ENCODE measurements around the gene EMP2. TPM values are rescaled to one million over a fixed set of nuclear protein-coding genes. Genes with fewer than 3 reads are reported as not detected.
"Not testable (repeated sequence)": the region's sequence is repeated elsewhere in the genome, so short reads cannot be mapped to it uniquely, and the experiment has no call there.

Gene EMP2
- total RNA-seq, 1 donor from 2014 or later, result 8.6 TPM

- Mint-ChIP-seq H3K4me3 (ENCODE audit: unreplicated experiment) (no peak overlapping the region), H3K27me3 (ENCODE audit: unreplicated experiment) (peaks cover 5% of the 10 kb centered on the region), H3K4me1 (ENCODE audit: unreplicated experiment) (no peaks in the 10 kb centered on the region), H3K9me3 (ENCODE audit: unreplicated experiment) (no peaks in the 10 kb centered on the region), H3K36me3 (ENCODE audit: low read depth, unreplicated experiment) (peaks cover 6% of the 10 kb centered on the region), H3K27ac (ENCODE audit: unreplicated experiment) (no peak overlapping the region)
- TF ChIP-seq CTCF (IDR thresholded peaks at IDR 0.05; ENCODE audit: unreplicated experiment), result no peak
- no peak for DNase-seq (ENCODE audit: low spot score)
These were observed 42.5 kb downstream of the EMP2 start for GRCh38 chr16:10537946-10538345.

- Mint-ChIP-seq H3K4me1 (ENCODE audit: unreplicated experiment) (no peaks in the 10 kb centered on the region), H3K9me3 (ENCODE audit: unreplicated experiment) (no peaks in the 10 kb centered on the region), H3K27ac (ENCODE audit: unreplicated experiment) (no peak overlapping the region), H3K36me3 (ENCODE audit: low read depth, unreplicated experiment) (peaks cover 6% of the 10 kb centered on the region), H3K4me3 (ENCODE audit: unreplicated experiment) (no peak overlapping the region), H3K27me3 (ENCODE audit: unreplicated experiment) (peaks cover 4% of the 10 kb centered on the region)
- DNase-seq (ENCODE audit: low spot score), result no peak
- no peak for TF ChIP-seq CTCF (IDR thresholded peaks at IDR 0.05; ENCODE audit: unreplicated experiment)
These were observed 43.5 kb downstream of the EMP2 start for GRCh38 chr16:10536814-10537389.

GRCh38 chr16:10536328-10536727 is 44.1 kb downstream of the EMP2 start:
- not testable (repeated sequence) for H3K4me3 Mint-ChIP-seq (ENCODE audit: unreplicated experiment); DNase-seq (ENCODE audit: low spot score); H3K27ac Mint-ChIP-seq (ENCODE audit: unreplicated experiment); H3K36me3 Mint-ChIP-seq (ENCODE audit: low read depth, unreplicated experiment); H3K27me3 Mint-ChIP-seq (ENCODE audit: unreplicated experiment); H3K4me1 Mint-ChIP-seq (ENCODE audit: unreplicated experiment); H3K9me3 Mint-ChIP-seq (ENCODE audit: unreplicated experiment)

GRCh38 chr16:10535461-10535860 is 44.9 kb downstream of the EMP2 start:
- H3K27me3 Mint-ChIP-seq (ENCODE audit: unreplicated experiment), result peaks cover 4% of the 10 kb centered on the region
- no peaks in the 10 kb centered on the region for H3K4me1 Mint-ChIP-seq (ENCODE audit: unreplicated experiment)
- peaks cover 6% of the 10 kb centered on the region for H3K36me3 Mint-ChIP-seq (ENCODE audit: low read depth, unreplicated experiment)
- no peaks in the 10 kb centered on the region for H3K9me3 Mint-ChIP-seq (ENCODE audit: unreplicated experiment)
- H3K27ac Mint-ChIP-seq (ENCODE audit: unreplicated experiment), result no peak overlapping the region
- no peak for DNase-seq (ENCODE audit: low spot score)
- H3K4me3 Mint-ChIP-seq (ENCODE audit: unreplicated experiment), result no peak overlapping the region
- no peak for TF ChIP-seq CTCF (IDR thresholded peaks at IDR 0.05; ENCODE audit: unreplicated experiment)

- Mint-ChIP-seq H3K27ac (ENCODE audit: unreplicated experiment) (no peak overlapping the region), H3K9me3 (ENCODE audit: unreplicated experiment) (no peaks in the 10 kb centered on the region), H3K36me3 (ENCODE audit: low read depth, unreplicated experiment) (peaks cover 6% of the 10 kb centered on the region), H3K4me1 (ENCODE audit: unreplicated experiment) (no peaks in the 10 kb centered on the region), H3K27me3 (ENCODE audit: unreplicated experiment) (peaks cover 4% of the 10 kb centered on the region), H3K4me3 (ENCODE audit: unreplicated experiment) (no peak overlapping the region)
- TF ChIP-seq CTCF (IDR thresholded peaks at IDR 0.05; ENCODE audit: unreplicated experiment), result no peak
- DNase-seq (ENCODE audit: low spot score), result no peak
These were observed 45.6 kb downstream of the EMP2 start for GRCh38 chr16:10534748-10535147.

- not testable (repeated sequence) for H3K4me1 Mint-ChIP-seq (ENCODE audit: unreplicated experiment); DNase-seq (ENCODE audit: low spot score); H3K27me3 Mint-ChIP-seq (ENCODE audit: unreplicated experiment); H3K9me3 Mint-ChIP-seq (ENCODE audit: unreplicated experiment); H3K36me3 Mint-ChIP-seq (ENCODE audit: low read depth, unreplicated experiment); H3K4me3 Mint-ChIP-seq (ENCODE audit: unreplicated experiment); H3K27ac Mint-ChIP-seq (ENCODE audit: unreplicated experiment)
These were observed 46.8 kb downstream of the EMP2 start for GRCh38 chr16:10533612-10534011.

Measured in endothelial cell (in vitro differentiated cells).